HG03175 (cell line): ENCODE results near the gene LY6G6F.

Experiments used
- ATAC-seq: cut with Tn5 transposase; IDR thresholded peaks from one replicate; pipeline ENCODE4 v1.9.1; 2021; ENCODE audit warnings: mild to moderate bottlenecking, moderate library complexity; ENCODE audit not compliant: unreplicated experiment

LY6G6F gene

DNA sequence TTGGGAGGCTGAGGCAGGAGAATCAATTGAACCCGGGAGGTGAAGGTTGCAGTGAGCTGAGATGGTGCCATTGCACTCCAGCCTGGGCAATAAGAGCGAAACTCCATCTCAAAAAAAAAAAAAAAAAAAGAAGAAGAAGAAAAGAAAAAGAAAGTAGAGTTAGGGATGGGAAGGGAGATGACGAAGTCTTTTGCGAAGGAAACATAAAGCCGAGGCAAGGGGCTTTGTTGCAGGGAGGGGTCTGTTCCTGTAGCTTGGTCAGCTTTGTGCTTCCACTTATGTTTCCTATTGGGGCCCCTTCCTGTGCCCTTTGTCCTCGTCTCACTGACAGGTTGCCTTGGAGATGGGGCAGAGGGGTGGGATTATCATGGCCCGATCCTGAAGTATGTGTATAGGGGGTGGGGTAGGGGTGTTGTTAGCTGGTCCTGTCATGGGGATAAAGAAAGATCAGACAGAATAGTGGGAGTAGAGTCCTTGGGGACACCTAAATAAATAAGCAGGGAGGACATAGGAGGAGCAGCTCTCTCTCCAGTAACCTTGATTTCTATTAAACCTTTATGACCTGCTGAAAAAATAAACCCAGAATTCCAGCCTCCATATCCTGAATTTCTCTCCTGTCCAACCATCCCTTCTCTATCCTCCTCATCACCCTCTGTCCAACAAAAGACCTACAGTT lies 30.8 kb downstream of the LY6G6F start:
- ATAC-seq: no peak

- no peak for ATAC-seq
Observed at GRCh38 chr6:31737991-31738979, 31.6 kb downstream of the LY6G6F start.

DNA sequence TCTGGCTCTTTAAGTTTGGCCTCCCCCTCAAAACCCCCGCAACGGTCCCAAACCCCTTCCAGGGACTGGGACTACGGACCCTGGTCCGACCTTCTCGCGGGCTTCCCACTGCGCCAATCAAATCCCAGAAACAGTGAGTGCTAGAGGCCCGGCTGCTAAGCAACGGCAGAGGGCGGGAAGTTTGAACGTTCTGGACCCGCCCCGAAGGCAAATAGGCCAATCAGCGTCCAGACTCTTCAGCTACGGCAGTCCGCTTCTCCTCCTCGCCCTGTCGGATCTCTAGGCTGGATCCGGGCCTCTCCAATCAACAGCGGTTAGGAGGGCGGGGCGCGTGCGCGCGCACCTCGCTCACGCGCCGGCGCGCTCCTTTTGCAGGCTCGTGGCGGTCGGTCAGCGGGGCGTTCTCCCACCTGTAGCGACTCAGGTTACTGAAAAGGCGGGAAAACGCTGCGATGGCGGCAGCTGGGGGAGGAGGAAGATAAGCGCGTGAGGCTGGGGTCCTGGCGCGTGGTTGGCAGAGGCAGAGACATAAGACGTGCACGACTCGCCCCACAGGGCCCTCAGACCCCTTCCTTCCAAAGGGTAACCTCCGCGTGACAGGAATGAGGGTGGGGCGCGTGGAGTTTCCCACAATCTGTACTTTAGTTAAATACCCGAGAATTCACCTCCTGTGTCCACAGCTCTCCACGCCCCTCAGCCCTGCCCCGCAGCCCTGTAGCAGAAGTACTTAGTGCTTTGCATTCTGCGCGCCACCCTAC lies 33.2 kb downstream of the LY6G6F start, which contains the start of gene MSH5:
MSH5 (plus strand) TSS at position 367 of the 758 bp plus-strand sequence. CDS start 462 bp downstream, outside the sequence.
- ATAC-seq: peak; percentile 70

DNA sequence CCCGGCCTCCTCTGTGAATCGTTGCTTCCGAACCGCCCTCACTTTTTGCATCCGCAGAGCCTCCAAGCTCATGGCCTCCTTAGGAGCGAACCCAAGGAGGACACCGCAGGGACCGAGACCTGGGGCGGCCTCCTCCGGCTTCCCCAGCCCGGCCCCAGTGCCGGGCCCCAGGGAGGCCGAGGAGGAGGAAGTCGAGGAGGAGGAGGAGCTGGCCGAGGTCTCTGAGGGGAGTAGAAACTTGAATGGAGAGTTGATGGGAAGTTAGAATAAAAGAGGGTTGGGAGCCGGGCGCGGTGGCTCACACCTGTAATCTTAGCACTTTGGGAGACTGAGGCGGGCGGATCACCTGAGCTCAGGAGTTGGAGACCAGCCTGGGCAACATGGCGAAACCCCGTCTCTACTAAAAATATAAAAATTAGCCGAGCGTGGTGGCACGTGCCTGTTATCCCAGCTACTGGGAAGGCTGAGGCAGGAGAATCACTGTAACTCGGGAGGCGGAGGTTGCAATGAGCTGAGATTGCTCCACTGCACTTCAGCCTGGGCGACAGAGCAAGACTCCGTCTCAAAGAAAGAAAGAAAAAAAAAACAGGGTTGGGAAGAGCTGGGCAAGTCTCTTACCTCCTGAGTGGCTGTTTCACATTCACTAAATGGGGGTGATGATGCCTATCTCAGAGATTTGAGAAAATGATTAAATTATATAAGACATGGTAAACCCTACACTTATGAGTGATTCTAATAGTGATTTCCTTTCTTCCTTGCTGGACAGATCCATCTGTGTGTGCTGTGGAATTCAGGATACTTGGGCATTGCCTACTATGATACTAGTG lies 33.9 kb downstream of the LY6G6F start:
- no peak for ATAC-seq

DNA sequence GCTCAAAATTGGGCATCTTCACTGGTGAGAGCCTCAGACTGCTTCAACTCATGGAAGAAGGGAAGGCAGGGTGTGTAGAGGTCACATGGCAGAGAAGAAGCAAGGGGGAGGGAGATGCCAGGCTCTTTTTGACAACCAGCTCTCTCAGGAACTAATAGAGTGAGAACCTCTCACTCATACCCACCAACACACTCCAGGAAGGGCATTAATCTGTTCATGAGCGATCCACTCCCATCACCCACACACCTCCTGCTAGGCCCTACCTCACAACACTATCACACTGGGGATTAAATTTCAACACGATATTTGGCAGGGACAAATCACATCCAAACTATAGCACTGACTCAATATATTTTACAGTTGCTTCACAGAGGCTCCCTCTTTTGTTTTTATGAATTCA lies 35.1 kb downstream of the LY6G6F start:
- no peak for ATAC-seq

GRCh38 chr6:31742894-31743293 lies 36.2 kb downstream of the LY6G6F start:
- ATAC-seq: no peak

GRCh38 chr6:31744422-31744821 lies 37.8 kb downstream of the LY6G6F start:
- no peak for ATAC-seq

GRCh38 chr6:31749301-31750036 lies 42.8 kb downstream of the LY6G6F start:
- ATAC-seq: no peak

DNA sequence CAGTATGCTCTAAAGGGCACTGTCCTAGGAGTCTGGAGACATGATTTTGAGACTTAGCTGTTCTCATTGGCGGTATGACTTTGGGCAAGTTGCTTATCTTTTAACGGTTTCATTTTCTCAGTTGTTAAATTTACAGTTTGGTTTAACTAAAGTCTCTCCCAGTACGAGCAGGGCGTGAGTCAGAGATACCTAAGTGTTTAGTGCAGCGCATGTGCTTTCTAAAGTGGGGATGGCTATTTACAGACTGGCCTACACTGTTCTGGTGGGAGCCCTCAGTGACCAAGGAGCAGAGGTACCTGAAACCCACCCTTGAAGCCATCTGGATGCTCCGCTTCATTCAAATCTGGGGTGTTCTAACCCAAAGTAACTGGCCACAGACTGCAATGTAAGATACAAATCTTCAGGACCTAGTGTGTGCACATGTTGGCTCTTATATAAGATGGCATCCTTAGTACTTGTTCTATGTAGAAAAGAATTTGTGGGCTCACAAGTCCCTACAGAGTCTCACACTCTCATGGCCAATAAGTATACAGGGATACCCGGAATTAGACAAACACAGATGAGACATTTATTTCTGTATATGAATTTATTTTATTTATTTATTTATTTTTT lies 43.9 kb downstream of the LY6G6F start:
- ATAC-seq: no peak

- no peak for ATAC-seq
Observed at GRCh38 chr6:31752739-31753319, 46.2 kb downstream of the LY6G6F start.

GRCh38 chr6:31758281-31758680 lies 51.6 kb downstream of the LY6G6F start:
- no peak for ATAC-seq
